ENCODE data around the gene GP2.

Gene GP2

DNA sequence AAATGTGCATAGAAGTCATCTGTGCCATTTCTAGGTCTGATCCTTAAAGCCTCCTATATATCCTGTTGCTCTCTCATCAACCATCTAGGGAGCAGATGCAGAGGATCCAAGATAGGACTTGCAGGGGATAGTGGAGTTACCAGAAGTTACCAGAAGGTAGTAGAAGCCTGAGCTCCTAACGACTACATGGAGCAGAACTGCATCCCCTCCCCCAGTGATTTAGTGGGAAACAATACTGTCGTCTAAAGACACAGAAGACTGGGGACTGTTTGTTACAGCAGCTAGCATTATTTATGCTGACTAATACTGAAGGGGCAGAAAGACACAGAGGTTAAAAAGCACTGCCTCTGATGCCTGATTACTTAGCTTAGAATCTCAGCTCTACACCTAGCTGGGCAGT is 15.8 kb downstream of the GP2 start:
- TF ChIP-seq EZH2 (IDR thresholded peaks at IDR 0.05; ENCODE audit: borderline replicate concordance, low read depth, low read length, severe bottlenecking) (no peak), CTCF (IDR thresholded peaks at IDR 0.05; ENCODE audit: borderline replicate concordance, extremely low read depth, low read length, poor library complexity, severe bottlenecking) (no peak)
- no peak for ATAC-seq (ENCODE audit: insufficient read depth, low read depth)
- H3K9me3 ChIP-seq (ENCODE audit: insufficient read depth, low read length, severe bottlenecking) = no peaks in the 10 kb centered on the region
- no peak overlapping the region for H3K4me3 ChIP-seq (ENCODE audit: low read depth in 1 of 2, low read length in 2 of 2)
- H3K27ac ChIP-seq (ENCODE audit: low read length) = no peak overlapping the region
- no peaks in the 10 kb centered on the region for H3K79me2 ChIP-seq (ENCODE audit: insufficient read depth, low read length)
- H3K4me1 ChIP-seq (ENCODE audit: insufficient read depth, low read length) = no peaks in the 10 kb centered on the region
- H3K9ac ChIP-seq (ENCODE audit: low read depth, low read length) = no peak overlapping the region
- no peaks in the 10 kb centered on the region for H3K36me3 ChIP-seq (ENCODE audit: insufficient read depth, low read length)
- DNase-seq = no peak
- H2AFZ ChIP-seq (ENCODE audit: low read depth, low read length) = no peak overlapping the region
- H4K20me1 ChIP-seq (ENCODE audit: insufficient read depth, low read length) = no peaks in the 10 kb centered on the region
- no peak overlapping the region for H3K4me2 ChIP-seq (ENCODE audit: insufficient read depth, low read length)
- H3K27me3 ChIP-seq (ENCODE audit: insufficient read depth, low read length, poor library complexity) = peaks cover 3% of the 10 kb centered on the region

DNA sequence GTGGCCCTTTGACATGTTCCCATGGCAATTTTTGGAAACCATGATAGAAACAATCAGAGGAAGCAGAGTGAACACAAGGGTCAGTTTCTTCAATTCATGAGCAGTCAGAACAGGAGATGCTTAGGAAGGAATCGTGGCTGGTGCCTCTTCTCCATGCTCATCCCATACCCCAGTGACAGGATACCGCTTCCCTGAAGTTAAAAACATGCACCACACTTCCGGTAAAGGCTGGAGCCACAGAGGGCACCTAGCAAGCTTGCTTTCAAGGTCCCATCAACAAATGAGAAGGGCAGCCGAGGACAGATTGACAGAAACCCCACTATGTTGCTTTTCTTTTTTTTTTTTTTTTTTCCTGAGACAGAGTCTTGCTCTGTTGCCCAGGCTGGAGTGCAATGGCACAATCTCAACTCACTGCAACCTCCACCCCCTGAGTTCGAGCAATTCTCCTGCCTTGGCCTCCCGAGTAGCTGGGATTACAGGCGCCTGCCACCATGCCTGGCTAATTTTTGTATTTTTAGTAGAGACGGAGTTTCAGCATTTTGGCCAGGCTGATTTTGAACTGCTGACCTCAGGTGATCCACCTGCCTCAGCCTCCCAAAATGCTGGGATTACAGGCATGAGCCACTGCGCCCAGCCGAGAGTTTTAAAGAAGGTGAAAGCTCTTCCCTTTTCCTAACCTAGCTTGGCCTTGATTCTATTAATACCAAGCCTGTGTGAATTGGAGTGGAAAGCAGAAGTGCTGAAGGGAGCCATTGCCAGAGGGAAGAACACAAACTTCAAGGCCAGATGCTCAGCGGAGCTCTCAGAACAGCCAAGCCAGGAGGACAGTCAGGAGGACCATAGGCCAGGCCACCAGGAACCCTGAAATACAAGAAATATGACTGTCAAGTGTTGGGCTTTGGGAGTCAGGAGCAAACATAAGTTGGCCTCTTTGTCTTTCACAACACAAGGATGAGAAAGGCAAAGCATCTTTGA is 16.6 kb downstream of the GP2 start:
- H3K9me3 ChIP-seq (ENCODE audit: insufficient read depth, low read length, severe bottlenecking) = no peaks in the 10 kb centered on the region
- TF ChIP-seq CTCF (IDR thresholded peaks at IDR 0.05; ENCODE audit: borderline replicate concordance, extremely low read depth, low read length, poor library complexity, severe bottlenecking) (no peak), EZH2 (IDR thresholded peaks at IDR 0.05; ENCODE audit: borderline replicate concordance, low read depth, low read length, severe bottlenecking) (no peak)
- H3K9ac ChIP-seq (ENCODE audit: low read depth, low read length) = no peak overlapping the region
- ATAC-seq (ENCODE audit: insufficient read depth, low read depth) (no peak), DNase-seq (no peak)
- H4K20me1 ChIP-seq (ENCODE audit: insufficient read depth, low read length) = no peaks in the 10 kb centered on the region
- no peaks in the 10 kb centered on the region for H3K36me3 ChIP-seq (ENCODE audit: insufficient read depth, low read length)
- H3K27me3 ChIP-seq (ENCODE audit: insufficient read depth, low read length, poor library complexity) = peaks cover 3% of the 10 kb centered on the region
- H2AFZ ChIP-seq (ENCODE audit: low read depth, low read length) = no peak overlapping the region
- H3K27ac ChIP-seq (ENCODE audit: low read length) = no peak overlapping the region
- no peak overlapping the region for H3K4me2 ChIP-seq (ENCODE audit: insufficient read depth, low read length)
- H3K4me1 ChIP-seq (ENCODE audit: insufficient read depth, low read length) = no peaks in the 10 kb centered on the region
- H3K79me2 ChIP-seq (ENCODE audit: insufficient read depth, low read length) = no peaks in the 10 kb centered on the region
- no peak overlapping the region for H3K4me3 ChIP-seq (ENCODE audit: low read depth in 1 of 2, low read length in 2 of 2)

GRCh38 chr16:20309786-20310185 is 17.5 kb downstream of the GP2 start:
- no peaks in the 10 kb centered on the region for H3K4me1 ChIP-seq (ENCODE audit: insufficient read depth, low read length)
- no peaks in the 10 kb centered on the region for H4K20me1 ChIP-seq (ENCODE audit: insufficient read depth, low read length)
- no peaks in the 10 kb centered on the region for H3K36me3 ChIP-seq (ENCODE audit: insufficient read depth, low read length)
- H3K9ac ChIP-seq (ENCODE audit: low read depth, low read length) = no peak overlapping the region
- TF ChIP-seq CTCF (IDR thresholded peaks at IDR 0.05; ENCODE audit: borderline replicate concordance, extremely low read depth, low read length, poor library complexity, severe bottlenecking) (no peak), EZH2 (IDR thresholded peaks at IDR 0.05; ENCODE audit: borderline replicate concordance, low read depth, low read length, severe bottlenecking) (no peak)
- no peak overlapping the region for H3K4me3 ChIP-seq (ENCODE audit: low read depth in 1 of 2, low read length in 2 of 2)
- ATAC-seq (ENCODE audit: insufficient read depth, low read depth) = no peak
- no peaks in the 10 kb centered on the region for H3K79me2 ChIP-seq (ENCODE audit: insufficient read depth, low read length)
- H2AFZ ChIP-seq (ENCODE audit: low read depth, low read length) = no peak overlapping the region
- H3K9me3 ChIP-seq (ENCODE audit: insufficient read depth, low read length, severe bottlenecking) = no peaks in the 10 kb centered on the region
- no peak overlapping the region for H3K27ac ChIP-seq (ENCODE audit: low read length)
- DNase-seq = no peak
- H3K4me2 ChIP-seq (ENCODE audit: insufficient read depth, low read length) = no peak overlapping the region
- H3K27me3 ChIP-seq (ENCODE audit: insufficient read depth, low read length, poor library complexity) = peaks cover 3% of the 10 kb centered on the region

Measured in DND-41 (cell line).